ENCODE measurements around the gene OFD1.

DNA sequence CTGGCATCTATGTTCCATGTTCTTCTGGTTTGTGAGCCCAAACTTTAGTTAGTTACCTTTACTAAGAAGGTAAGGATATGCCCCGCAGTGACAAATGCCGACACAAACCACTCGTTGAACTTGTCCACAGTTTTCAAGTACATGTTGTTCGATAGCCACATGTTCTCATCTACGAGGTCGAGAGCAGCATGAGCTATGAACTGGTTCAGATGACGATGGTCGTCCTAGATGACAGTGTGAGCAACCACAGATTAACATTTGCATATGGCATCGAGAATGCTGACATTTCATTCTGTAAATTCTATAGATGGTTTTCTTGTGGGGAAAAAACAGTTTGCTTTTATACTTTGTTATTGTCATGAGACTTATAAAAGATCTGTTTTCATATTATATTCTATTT is 18.1 kb upstream of the OFD1 start:
- TF ChIP-seq, protein P1, sequence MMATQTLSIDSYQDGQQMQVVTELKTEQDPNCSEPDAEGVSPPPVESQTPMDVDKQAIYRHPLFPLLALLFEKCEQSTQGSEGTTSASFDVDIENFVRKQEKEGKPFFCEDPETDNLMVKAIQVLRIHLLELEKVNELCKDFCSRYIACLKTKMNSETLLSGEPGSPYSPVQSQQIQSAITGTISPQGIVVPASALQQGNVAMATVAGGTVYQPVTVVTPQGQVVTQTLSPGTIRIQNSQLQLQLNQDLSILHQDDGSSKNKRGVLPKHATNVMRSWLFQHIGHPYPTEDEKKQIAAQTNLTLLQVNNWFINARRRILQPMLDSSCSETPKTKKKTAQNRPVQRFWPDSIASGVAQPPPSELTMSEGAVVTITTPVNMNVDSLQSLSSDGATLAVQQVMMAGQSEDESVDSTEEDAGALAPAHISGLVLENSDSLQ (IDR thresholded peaks at IDR 0.05): no peak
- TF ChIP-seq FOXM1 (IDR thresholded peaks at IDR 0.05; ENCODE audit: borderline replicate concordance): no peak
- no peak for TF ChIP-seq SP1 (IDR thresholded peaks at IDR 0.05)
- TF ChIP-seq L3MBTL2 (conservative IDR thresholded peaks at IDR 0.05): no peak
- TF ChIP-seq ELF4 (IDR thresholded peaks at IDR 0.05): no peak
- no peak for TF ChIP-seq FOXA1 (IDR thresholded peaks at IDR 0.05)
- no peak for TF ChIP-seq ZNF384 (IDR thresholded peaks at IDR 0.05)
- no peak for TF ChIP-seq ARNT (IDR thresholded peaks at IDR 0.05)
- TF ChIP-seq CTBP1 (IDR thresholded peaks at IDR 0.05; ENCODE audit: borderline replicate concordance): no peak
- no peak for TF ChIP-seq BHLHE40 (IDR thresholded peaks at IDR 0.05; ENCODE audit: borderline replicate concordance)
- TF ChIP-seq TARDBP (IDR thresholded peaks at IDR 0.05): no peak

Data from HEK293T (cell line).